HG03520 (cell line): ENCODE measurements around the gene ZNF362.
"Not testable (repeated sequence)": the region's sequence is repeated elsewhere in the genome, so short reads cannot be mapped to it uniquely, and the experiment has no call there.

Experiments
- ATAC-seq: cut with Tn5 transposase; IDR thresholded peaks from one replicate; pipeline ENCODE4 v1.9.1; 2021; ENCODE audit warnings: mild to moderate bottlenecking, moderate library complexity; ENCODE audit not compliant: unreplicated experiment

Gene ZNF362

GRCh38 chr1:33256471-33257206 lies at the start of gene ZNF362:
Gene ZNF362, plus strand, starts transcription at chr1:33256492. Its CDS starts 14,083 bp downstream, at chr1:33270575.
- no peak for ATAC-seq

- ATAC-seq, result no peak
Measured at GRCh38 chr1:33211972-33212371, 44.3 kb upstream of the ZNF362 start.

GRCh38 chr1:33219886-33220661 lies 36.2 kb upstream of the ZNF362 start:
- ATAC-seq, result no peak

- no peak for ATAC-seq
Measured at GRCh38 chr1:33220676-33221384, 35.5 kb upstream of the ZNF362 start.

- no peak for ATAC-seq
Measured at GRCh38 chr1:33221385-33221758, 34.9 kb upstream of the ZNF362 start.

GRCh38 chr1:33222381-33222780 lies 33.9 kb upstream of the ZNF362 start:
- ATAC-seq, result no peak

- no peak for ATAC-seq
Measured at GRCh38 chr1:33224166-33224707, 32.1 kb upstream of the ZNF362 start.

GRCh38 chr1:33225586-33225985 lies 30.7 kb upstream of the ZNF362 start:
- no peak for ATAC-seq

- no peak for ATAC-seq
Measured at GRCh38 chr1:33228935-33229487, 27.3 kb upstream of the ZNF362 start.

- ATAC-seq, result no peak
Measured at GRCh38 chr1:33231166-33231565, 25.1 kb upstream of the ZNF362 start.

GRCh38 chr1:33232716-33233115 lies 23.6 kb upstream of the ZNF362 start:
- ATAC-seq, result no peak

GRCh38 chr1:33234131-33234530 lies 22.2 kb upstream of the ZNF362 start:
- ATAC-seq, result no peak

GRCh38 chr1:33234588-33234990 lies 21.7 kb upstream of the ZNF362 start:
- no peak for ATAC-seq

GRCh38 chr1:33235521-33235920 lies 20.8 kb upstream of the ZNF362 start:
- no peak for ATAC-seq

GRCh38 chr1:33236498-33236897 lies 19.8 kb upstream of the ZNF362 start:
- no peak for ATAC-seq

- no peak for ATAC-seq
Measured at GRCh38 chr1:33237579-33237978, 18.7 kb upstream of the ZNF362 start.

GRCh38 chr1:33238194-33238724 lies 18.0 kb upstream of the ZNF362 start:
- not testable (repeated sequence) for ATAC-seq

GRCh38 chr1:33239410-33239809 lies 16.9 kb upstream of the ZNF362 start:
- ATAC-seq, result not testable (repeated sequence)

GRCh38 chr1:33241866-33242265 lies 14.4 kb upstream of the ZNF362 start:
- ATAC-seq, result no peak

GRCh38 chr1:33242652-33243051 lies 13.6 kb upstream of the ZNF362 start:
- ATAC-seq, result no peak
